ENCODE data around the gene DNAJB6. TPM values are rescaled to one million over a fixed set of nuclear protein-coding genes. Genes with fewer than 3 reads are reported as not detected.
A peak's percentile ranks its signal among the peaks of the same experiment; 100 is the strongest.

DNAJB6 gene
- polyA plus RNA-seq, 3 donors, result 66.6 to 117 (median 116) TPM

GRCh38 chr7:157403646-157404401, 67.0 kb downstream of the DNAJB6 start:
- Histone ChIP-seq H3K27me3 (ENCODE audit: control insufficient read depth in 2 of 2, insufficient read depth in 2 of 2, low read length in 2 of 2) (no peaks in the 10 kb centered on the region), H3K4me3 (replicated peaks in 1 of 3; ENCODE audit: low read depth in 2 of 3, low read length in 3 of 3) (no peak overlapping the region), H3K9me3 (replicated peaks in 1 of 2; ENCODE audit: control insufficient read depth in 1 of 2, insufficient read depth in 1 of 2, low read length in 2 of 2) (no peaks in the 10 kb centered on the region), H3K9ac (ENCODE audit: insufficient read depth, low read length, poor library complexity, severe bottlenecking) (no peak overlapping the region), H3K4me1 (ENCODE audit: control insufficient read depth in 1 of 2, insufficient read depth in 2 of 2, low read length in 2 of 2) (peaks cover 2 to 15% of the 10 kb centered on the region in 2 donors), H3K4me2 (replicated peaks; ENCODE audit: extremely low read depth, low read length, poor library complexity, severe bottlenecking) (no peak overlapping the region), H3K79me2 (ENCODE audit: insufficient read depth, low read length) (peaks cover 10% of the 10 kb centered on the region), H3K36me3 (replicated peaks in 1 of 2; ENCODE audit: control insufficient read depth in 1 of 2, insufficient read depth in 2 of 2, low read length in 2 of 2) (peaks cover 22 to 58% of the 10 kb centered on the region in 2 donors), H2AFZ (ENCODE audit: insufficient read depth, low read depth, low read length, poor library complexity, severe bottlenecking) (no peak overlapping the region), H4K20me1 (ENCODE audit: insufficient read depth, low read length) (peaks cover 71% of the 10 kb centered on the region), H3K27ac (ENCODE audit: low read depth in 1 of 2, low read length in 2 of 2) (no peak overlapping the region)
- Mint-ChIP-seq H3K4me1 (peaks cover 32% of the 10 kb centered on the region), H3K27me3 (ENCODE audit: low read depth in 3 of 3) (peaks cover 0 to 6% (median 0%) of the 10 kb centered on the region in 3 donors), H3K27ac (no peak overlapping the region), H3K9me3 (no peaks in the 10 kb centered on the region), H3K4me3 (no peak overlapping the region), H3K36me3 (peaks cover 43 to 66% of the 10 kb centered on the region in 2 donors)
- no peak for TF ChIP-seq CTCF (IDR thresholded peaks at IDR 0.05)
- 41% methylated on average over 6 of the region's 12 CpGs for WGBS (ENCODE audit: insufficient coverage)
- DNase-seq, result no peak
- intact Hi-C loops (cut with micrococcal nuclease), result no loop called here

DNA sequence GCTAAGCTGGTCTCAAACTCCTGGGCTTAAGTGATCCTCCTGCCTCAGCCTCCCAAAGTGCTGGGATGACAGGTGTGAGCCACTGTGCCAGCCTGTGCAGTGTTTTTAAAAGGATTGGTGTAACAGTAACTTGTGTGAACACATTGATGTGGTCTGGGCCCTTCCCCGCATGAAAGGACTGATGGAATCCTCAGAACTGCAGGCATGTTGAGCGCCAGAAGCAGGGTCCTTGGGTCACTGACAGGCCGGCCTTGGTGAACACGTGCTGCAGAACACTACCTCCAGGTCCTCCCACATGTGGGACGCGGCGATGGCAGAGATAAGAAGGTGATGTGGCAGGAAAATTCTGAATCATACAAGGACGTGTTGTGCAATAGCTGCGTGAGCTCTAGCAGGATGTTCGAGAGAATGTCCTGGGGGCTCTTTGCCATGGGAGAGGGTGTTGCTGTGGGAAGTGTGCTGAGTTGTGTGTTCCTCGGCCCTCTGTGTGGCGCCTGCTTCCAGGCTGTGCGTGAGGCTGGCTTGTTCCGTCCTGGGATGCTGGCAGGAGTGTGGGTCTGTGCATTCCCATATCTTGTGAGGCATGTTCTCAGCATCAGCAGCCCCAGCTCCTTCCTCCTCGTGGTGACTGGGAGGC, 68.2 kb downstream of the DNAJB6 start:
- Histone ChIP-seq H3K4me2 (replicated peaks; ENCODE audit: extremely low read depth, low read length, poor library complexity, severe bottlenecking) (no peak overlapping the region), H3K27ac (ENCODE audit: low read depth in 1 of 2, low read length in 2 of 2) (no peak overlapping the region), H3K9ac (ENCODE audit: insufficient read depth, low read length, poor library complexity, severe bottlenecking) (no peak overlapping the region)

More for the DNA sequence above, 68.2 kb downstream of the DNAJB6 start:
- Histone ChIP-seq H3K36me3 (replicated peaks in 1 of 2; ENCODE audit: control insufficient read depth in 1 of 2, insufficient read depth in 2 of 2, low read length in 2 of 2) (peaks cover 24 to 52% of the 10 kb centered on the region in 2 donors), H2AFZ (ENCODE audit: insufficient read depth, low read depth, low read length, poor library complexity, severe bottlenecking) (no peak overlapping the region), H3K4me3 (replicated peaks in 1 of 3; ENCODE audit: low read depth in 2 of 3, low read length in 3 of 3) (no peak overlapping the region), H3K4me1 (ENCODE audit: control insufficient read depth in 1 of 2, insufficient read depth in 2 of 2, low read length in 2 of 2) (peaks cover 2 to 14% of the 10 kb centered on the region in 2 donors), H3K79me2 (ENCODE audit: insufficient read depth, low read length) (peaks cover 5% of the 10 kb centered on the region), H3K27me3 (ENCODE audit: control insufficient read depth in 2 of 2, insufficient read depth in 2 of 2, low read length in 2 of 2) (no peaks in the 10 kb centered on the region), H3K9me3 (replicated peaks in 1 of 2; ENCODE audit: control insufficient read depth in 1 of 2, insufficient read depth in 1 of 2, low read length in 2 of 2) (no peaks in the 10 kb centered on the region), H4K20me1 (ENCODE audit: insufficient read depth, low read length) (peaks cover 70% of the 10 kb centered on the region)
- peaks cover 0 to 4% (median 0%) of the 10 kb centered on the region in 7 donors for H3K9me3 Mint-ChIP-seq
- DNase-seq, result peak in 2 of 3 donors; percentile 21 to 50
- H3K4me1 Mint-ChIP-seq, result peaks cover 29% of the 10 kb centered on the region
- 15% methylated on average over 11 of the region's 15 CpGs for WGBS (ENCODE audit: insufficient coverage)
- H3K36me3 Mint-ChIP-seq, result peaks cover 40 to 62% of the 10 kb centered on the region in 2 donors
- no peak overlapping the region for H3K4me3 Mint-ChIP-seq
- peaks cover 0 to 7% (median 0%) of the 10 kb centered on the region in 3 donors for H3K27me3 Mint-ChIP-seq (ENCODE audit: low read depth in 3 of 3)
- TF ChIP-seq CTCF (IDR thresholded peaks at IDR 0.05), result no peak
- intact Hi-C loops (cut with micrococcal nuclease), result no loop called here
- peak overlapping the region in 2 of 7 donors; percentile 70 to 80 for H3K27ac Mint-ChIP-seq
